Upper lobe of right lung (tissue), 1 donor: ENCODE measurements around the gene OR51F1. TPM values are rescaled to one million over a fixed set of nuclear protein-coding genes. Genes with fewer than 3 reads are reported as not detected.
"Not testable (repeated sequence)": the region's sequence is repeated elsewhere in the genome, so short reads cannot be mapped to it uniquely, and the experiment has no call there.

ENCODE experiments used
- ATAC-seq: fragments of 200-7000 bp; cut with Tn5 transposase; one replicate; pipeline ENCODE4 v1.9.1; 2020; ENCODE audit warnings: mild to moderate bottlenecking, moderate library complexity
- DNase-seq: peaks from one replicate; pipeline ENCODE4 v3.0.0-alpha.2; 2020
- H3K27ac ChIP-seq: fragments of 200-600 bp; one replicate; pipeline ENCODE4 v1.8.0; 2022
- H3K27me3 ChIP-seq: fragments of 200-600 bp; one replicate; pipeline ENCODE4 v1.8.0; 2022; ENCODE audit warnings: mild to moderate bottlenecking
- H3K36me3 ChIP-seq: fragments of 200-600 bp; one replicate; pipeline ENCODE4 v1.8.0; 2022
- H3K4me1 ChIP-seq: fragments of 200-600 bp; one replicate; pipeline ENCODE4 v1.8.0; 2022
- H3K4me3 ChIP-seq: fragments of 200-600 bp; one replicate; pipeline ENCODE4 v1.8.0; 2022; ENCODE audit warnings: mild to moderate bottlenecking
- H3K9me3 ChIP-seq: fragments of 200-600 bp; one replicate; pipeline ENCODE4 v1.8.0; 2022
- intact Hi-C: fragments of 100-400 bp; cut with DNase I; formaldehyde crosslinking; loops from one replicate; pipeline ENCODE4 v1.11.0; 2022
- total RNA-seq: library from RNA; stranded (reverse); fragmentation: NEBNext Ultra II Directional; extraction: Animal tissue kit (Norgen Biotek cat#: 25700); gene quantifications from one replicate; pipeline ENCODE4 v1.2.1, GENCODE V29; 2021
- TF ChIP-seq, protein P1 (sequence below): fragments of 200-600 bp; IDR thresholded peaks from one replicate; pipeline ENCODE4 v1.8.0; 2022; ENCODE audit warnings: antibody characterized with exemption
- donor health status: DM: no; HTN: yes; CAD: no; lungs with severe emphysema.

Gene OR51F1
- total RNA-seq, 1 donor from 2014 or later: not detected

DNA sequence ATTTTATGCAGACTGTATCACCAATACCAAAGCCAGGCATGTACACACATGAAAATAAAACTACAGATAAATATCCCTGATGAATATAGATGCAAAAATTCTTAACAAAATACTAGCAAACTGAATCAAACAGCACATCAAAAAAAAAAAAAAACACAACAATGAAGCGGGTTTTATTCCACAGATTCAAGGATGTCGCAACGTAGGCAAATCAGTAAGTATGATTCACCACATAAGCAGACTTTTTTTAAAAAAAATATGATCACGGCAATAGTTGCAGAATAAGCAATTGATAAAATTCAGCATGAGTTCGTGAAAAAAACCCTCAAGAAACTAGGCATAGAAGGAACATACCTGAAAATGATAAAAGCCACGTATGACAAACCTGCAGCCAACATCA is 21.3 kb downstream of the OR51F1 start:
- Histone ChIP-seq H3K4me1 (no peaks in the 10 kb centered on the region), H3K27ac (no peak overlapping the region), H3K36me3 (no peaks in the 10 kb centered on the region), H3K4me3 (no peak overlapping the region), H3K9me3 (no peaks in the 10 kb centered on the region), H3K27me3 (no peaks in the 10 kb centered on the region)
- intact Hi-C loops: no loop called here
- TF ChIP-seq, protein P1, sequence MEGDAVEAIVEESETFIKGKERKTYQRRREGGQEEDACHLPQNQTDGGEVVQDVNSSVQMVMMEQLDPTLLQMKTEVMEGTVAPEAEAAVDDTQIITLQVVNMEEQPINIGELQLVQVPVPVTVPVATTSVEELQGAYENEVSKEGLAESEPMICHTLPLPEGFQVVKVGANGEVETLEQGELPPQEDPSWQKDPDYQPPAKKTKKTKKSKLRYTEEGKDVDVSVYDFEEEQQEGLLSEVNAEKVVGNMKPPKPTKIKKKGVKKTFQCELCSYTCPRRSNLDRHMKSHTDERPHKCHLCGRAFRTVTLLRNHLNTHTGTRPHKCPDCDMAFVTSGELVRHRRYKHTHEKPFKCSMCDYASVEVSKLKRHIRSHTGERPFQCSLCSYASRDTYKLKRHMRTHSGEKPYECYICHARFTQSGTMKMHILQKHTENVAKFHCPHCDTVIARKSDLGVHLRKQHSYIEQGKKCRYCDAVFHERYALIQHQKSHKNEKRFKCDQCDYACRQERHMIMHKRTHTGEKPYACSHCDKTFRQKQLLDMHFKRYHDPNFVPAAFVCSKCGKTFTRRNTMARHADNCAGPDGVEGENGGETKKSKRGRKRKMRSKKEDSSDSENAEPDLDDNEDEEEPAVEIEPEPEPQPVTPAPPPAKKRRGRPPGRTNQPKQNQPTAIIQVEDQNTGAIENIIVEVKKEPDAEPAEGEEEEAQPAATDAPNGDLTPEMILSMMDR: no peak
- ATAC-seq: no peak
- DNase-seq: no peak

DNA sequence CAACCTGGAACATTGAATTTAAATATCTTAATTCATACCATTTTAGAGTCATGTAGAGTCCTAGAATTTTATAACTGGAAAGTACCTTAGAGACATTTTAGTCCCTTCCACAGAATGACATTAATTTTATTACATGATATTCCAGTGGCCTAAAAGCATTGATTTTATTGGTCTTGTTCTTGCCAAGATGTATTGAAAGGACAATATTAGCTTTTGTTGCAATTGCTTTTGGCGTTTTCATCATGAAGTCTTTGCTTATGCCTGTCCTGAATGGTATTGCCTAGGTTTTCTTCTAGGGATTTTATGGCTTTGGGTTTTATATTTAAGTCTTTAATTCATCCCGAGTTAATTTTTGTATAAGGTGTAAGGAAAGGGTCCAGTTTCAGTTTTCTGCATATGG is 29.0 kb downstream of the OR51F1 start:
- TF ChIP-seq, protein P1: no peak
- Histone ChIP-seq H3K4me1 (no peaks in the 10 kb centered on the region), H3K27ac (no peak overlapping the region), H3K9me3 (no peaks in the 10 kb centered on the region), H3K4me3 (no peak overlapping the region), H3K36me3 (no peaks in the 10 kb centered on the region), H3K27me3 (no peaks in the 10 kb centered on the region)
- intact Hi-C loops: no loop called here
- ATAC-seq: no peak
- DNase-seq: no peak

DNA sequence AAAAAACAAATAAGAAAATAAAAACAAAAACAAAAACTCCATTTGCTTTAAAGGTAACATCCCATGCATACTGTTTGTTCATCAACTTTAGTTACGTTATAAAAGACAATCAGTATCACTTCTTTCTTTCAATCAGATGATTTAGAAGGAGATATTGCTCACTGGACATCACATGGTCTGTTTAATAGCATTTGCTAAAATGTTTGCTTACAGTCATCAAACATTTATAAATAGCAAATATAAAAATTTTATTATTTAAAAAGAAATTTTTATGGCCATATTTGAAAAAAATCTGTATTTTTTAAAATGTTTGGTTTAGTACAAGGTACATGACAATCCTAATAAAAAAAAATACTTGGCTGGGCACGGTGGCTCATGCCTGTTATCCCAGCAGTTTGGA is 42.6 kb downstream of the OR51F1 start:
- Histone ChIP-seq H3K4me1 (no peaks in the 10 kb centered on the region), H3K4me3 (no peak overlapping the region), H3K9me3 (no peaks in the 10 kb centered on the region), H3K27ac (no peak overlapping the region), H3K27me3 (no peaks in the 10 kb centered on the region), H3K36me3 (no peaks in the 10 kb centered on the region)
- DNase-seq (no peak), ATAC-seq (no peak)
- TF ChIP-seq, protein P1: no peak
- intact Hi-C loops: no loop called here

DNA sequence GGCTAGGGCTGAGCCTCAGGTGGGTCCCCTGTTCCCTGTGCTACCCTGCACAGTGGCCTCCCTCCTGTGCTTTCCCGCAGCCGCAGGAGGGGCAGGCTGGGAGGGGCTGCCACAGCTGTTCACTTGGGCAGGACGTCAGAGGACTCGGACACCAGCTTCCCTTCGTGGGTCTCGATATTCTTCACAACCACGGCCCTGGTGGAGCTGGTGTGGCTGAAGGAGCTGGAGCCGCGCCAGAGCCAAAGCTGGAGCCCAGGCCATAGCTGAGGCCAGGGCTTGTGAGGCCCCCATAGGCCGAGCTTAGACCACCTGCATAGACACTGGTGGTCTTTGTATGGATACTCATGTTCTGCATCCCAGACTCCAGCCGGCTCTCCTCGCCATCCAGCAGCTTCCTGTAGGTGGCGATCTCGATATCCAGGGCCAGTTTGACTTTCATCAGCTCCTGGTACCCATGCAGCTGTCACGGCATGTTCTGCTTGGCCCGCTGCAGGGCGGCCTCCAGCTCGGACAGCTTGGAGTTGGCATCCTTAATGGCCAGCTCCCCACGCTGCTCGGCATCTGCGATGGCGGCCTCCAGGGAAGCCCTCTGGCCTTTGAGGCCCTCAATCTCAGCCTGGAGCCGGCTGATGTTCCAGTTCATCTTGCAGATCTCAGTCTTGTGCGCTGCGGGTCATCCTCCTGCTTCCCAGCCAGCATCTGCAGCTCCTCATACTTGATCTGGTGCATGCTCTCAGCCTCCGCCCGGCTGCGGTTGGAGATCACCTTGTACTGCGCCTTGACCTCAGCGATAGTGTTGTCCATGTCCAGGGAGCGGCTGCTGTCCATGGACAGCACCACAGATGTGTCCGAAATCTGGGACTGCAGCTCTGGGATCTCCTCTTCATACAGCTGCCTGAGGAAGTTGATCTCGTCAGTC is 46.9 kb downstream of the OR51F1 start:
- intact Hi-C loops, ATAC-seq, H3K4me1 ChIP-seq, H3K4me3 ChIP-seq, DNase-seq, H3K9me3 ChIP-seq, H3K27ac ChIP-seq, H3K36me3 ChIP-seq, H3K27me3 ChIP-seq: not testable (repeated sequence)

Other genes starting within 250 kb of the OR51F1 start
- gene OR52M1, start 224.7 kb downstream of the OR51F1 start, total RNA-seq: not detected
- gene OR52I2, start 188.2 kb downstream of the OR51F1 start, total RNA-seq: not detected
- gene OR52I1, start 175.9 kb downstream of the OR51F1 start, total RNA-seq: not detected
- 12.4 TPM for gene TRIM68, start 161.7 kb downstream of the OR51F1 start, total RNA-seq
- gene OR51D1, start 132.5 kb downstream of the OR51F1 start, total RNA-seq: not detected
- not detected for gene OR51E1, start 126.0 kb downstream of the OR51F1 start, total RNA-seq
- not detected for gene OR51E2, start 72.1 kb downstream of the OR51F1 start, total RNA-seq
- not detected for gene MMP26, start 65.2 kb downstream of the OR51F1 start, total RNA-seq
- gene OR52R1, start 34.4 kb upstream of the OR51F1 start, total RNA-seq: not detected
- not detected for gene OR51F2, start 51.4 kb upstream of the OR51F1 start, total RNA-seq
- gene OR51S1, start 79.3 kb upstream of the OR51F1 start, total RNA-seq: not detected
- gene OR51T1, start 112.0 kb upstream of the OR51F1 start, total RNA-seq: not detected
- gene OR51A7, start 133.8 kb upstream of the OR51F1 start, total RNA-seq: not detected
- gene OR51G2, start 149.4 kb upstream of the OR51F1 start, total RNA-seq: not detected
- gene OR51G1, start 154.4 kb upstream of the OR51F1 start, total RNA-seq: not detected
- gene OR51A4, start 177.7 kb upstream of the OR51F1 start, total RNA-seq: not detected
- not detected for gene OR51A2, start 185.8 kb upstream of the OR51F1 start, total RNA-seq
- not detected for gene OR51L1, start 224.9 kb upstream of the OR51F1 start, total RNA-seq